GM18858 (cell line): Measurements from ENCODE around the gene POLR2F.
"Not testable (repeated sequence)": the region's sequence is repeated elsewhere in the genome, so short reads cannot be mapped to it uniquely, and the experiment has no call there.

Source experiments
- ATAC-seq: cut with Tn5 transposase; IDR thresholded peaks from one replicate; pipeline ENCODE4 v1.9.1; 2021; ENCODE audit not compliant: unreplicated experiment

The POLR2F gene

GRCh38 chr22:37951305-37951704 lies 2.2 kb upstream of the POLR2F start:
- no peak for ATAC-seq

- ATAC-seq = not testable (repeated sequence)
Measured at GRCh38 chr22:37952629-37953028, 870 bp upstream of the POLR2F start.

GRCh38 chr22:37953062-37953436 lies 450 bp upstream of the POLR2F start:
- ATAC-seq = no peak

- no peak for ATAC-seq
Measured at GRCh38 chr22:37954686-37955085, 1.2 kb downstream of the POLR2F start.

GRCh38 chr22:37955825-37956397 lies 2.4 kb downstream of the POLR2F start:
- not testable (repeated sequence) for ATAC-seq

GRCh38 chr22:37957232-37957631 lies 3.7 kb downstream of the POLR2F start:
- no peak for ATAC-seq

- no peak for ATAC-seq
Measured at GRCh38 chr22:37959231-37959825, 5.8 kb downstream of the POLR2F start.

GRCh38 chr22:37961062-37961461 lies 7.6 kb downstream of the POLR2F start:
- ATAC-seq = no peak

- ATAC-seq = no peak
Measured at GRCh38 chr22:37965940-37966664, 12.6 kb downstream of the POLR2F start.

GRCh38 chr22:37967147-37967546 lies 13.6 kb downstream of the POLR2F start:
- ATAC-seq = no peak

GRCh38 chr22:37967637-37968451 lies 14.3 kb downstream of the POLR2F start:
- ATAC-seq = no peak

- ATAC-seq = no peak
Measured at GRCh38 chr22:37968452-37969251, 15.2 kb downstream of the POLR2F start.

GRCh38 chr22:37970864-37971263 lies 17.4 kb downstream of the POLR2F start:
- no peak for ATAC-seq

GRCh38 chr22:37971475-37972434 lies 18.3 kb downstream of the POLR2F start:
- ATAC-seq = no peak

GRCh38 chr22:37972527-37972926 lies 19.0 kb downstream of the POLR2F start:
- no peak for ATAC-seq

- ATAC-seq = no peak
Measured at GRCh38 chr22:37973271-37974170, 20.0 kb downstream of the POLR2F start.

- ATAC-seq = no peak
Measured at GRCh38 chr22:37975153-37975552, 21.7 kb downstream of the POLR2F start.

- ATAC-seq = not testable (repeated sequence)
Measured at GRCh38 chr22:37976022-37976421, 22.5 kb downstream of the POLR2F start.

GRCh38 chr22:37976547-37976946 lies 23.0 kb downstream of the POLR2F start:
- no peak for ATAC-seq
